HG02884 (cell line): ENCODE results near the gene LKAAEAR1.

Experiments
- ATAC-seq: cut with Tn5 transposase; IDR thresholded peaks from one replicate; pipeline ENCODE4 v1.9.1; 2021; ENCODE audit warnings: mild to moderate bottlenecking, moderate library complexity; ENCODE audit not compliant: unreplicated experiment

LKAAEAR1 gene

DNA sequence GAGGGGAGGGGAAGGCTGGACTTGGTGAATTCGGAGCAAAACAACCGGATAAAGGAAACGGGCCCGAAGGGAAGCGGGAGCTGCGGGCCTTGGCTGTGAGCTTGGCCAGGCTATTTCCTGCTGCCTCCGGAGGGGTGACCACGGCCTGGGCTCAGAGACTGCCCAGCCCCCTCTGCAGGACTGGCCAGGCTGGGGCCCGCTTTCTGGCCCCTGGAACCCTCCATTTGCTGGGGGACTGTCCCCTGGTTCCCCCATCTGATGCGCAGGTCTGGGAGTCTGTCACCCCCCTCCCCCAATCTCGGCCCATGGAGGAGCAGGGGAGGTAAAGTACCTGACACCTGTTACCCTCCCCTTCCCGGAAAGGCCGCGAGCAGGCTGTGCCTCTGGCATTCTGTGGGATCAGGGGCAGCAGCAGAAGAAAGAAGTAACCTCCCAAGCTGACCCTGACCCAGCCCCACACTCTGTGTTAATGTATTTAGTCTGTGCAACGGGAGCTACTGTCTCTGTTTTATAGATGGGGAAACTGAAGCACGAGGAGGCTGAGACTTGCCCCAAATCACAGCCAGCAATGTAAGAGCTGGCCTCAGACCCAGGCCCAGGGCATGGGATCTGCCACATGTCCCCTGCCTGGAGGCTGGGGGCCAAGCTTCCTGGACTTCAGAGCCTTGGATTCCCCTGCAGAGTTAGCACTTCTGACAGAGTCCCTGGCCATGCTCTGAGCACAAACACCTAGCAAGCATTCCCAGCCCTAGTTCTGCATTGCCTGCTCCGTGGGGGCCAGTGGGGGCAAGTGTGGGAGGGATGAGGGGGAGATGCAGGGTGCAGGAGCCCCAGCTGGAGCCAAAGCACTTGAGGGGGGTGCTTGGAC lies 44.7 kb downstream of the LKAAEAR1 start:
- ATAC-seq, result no peak

DNA sequence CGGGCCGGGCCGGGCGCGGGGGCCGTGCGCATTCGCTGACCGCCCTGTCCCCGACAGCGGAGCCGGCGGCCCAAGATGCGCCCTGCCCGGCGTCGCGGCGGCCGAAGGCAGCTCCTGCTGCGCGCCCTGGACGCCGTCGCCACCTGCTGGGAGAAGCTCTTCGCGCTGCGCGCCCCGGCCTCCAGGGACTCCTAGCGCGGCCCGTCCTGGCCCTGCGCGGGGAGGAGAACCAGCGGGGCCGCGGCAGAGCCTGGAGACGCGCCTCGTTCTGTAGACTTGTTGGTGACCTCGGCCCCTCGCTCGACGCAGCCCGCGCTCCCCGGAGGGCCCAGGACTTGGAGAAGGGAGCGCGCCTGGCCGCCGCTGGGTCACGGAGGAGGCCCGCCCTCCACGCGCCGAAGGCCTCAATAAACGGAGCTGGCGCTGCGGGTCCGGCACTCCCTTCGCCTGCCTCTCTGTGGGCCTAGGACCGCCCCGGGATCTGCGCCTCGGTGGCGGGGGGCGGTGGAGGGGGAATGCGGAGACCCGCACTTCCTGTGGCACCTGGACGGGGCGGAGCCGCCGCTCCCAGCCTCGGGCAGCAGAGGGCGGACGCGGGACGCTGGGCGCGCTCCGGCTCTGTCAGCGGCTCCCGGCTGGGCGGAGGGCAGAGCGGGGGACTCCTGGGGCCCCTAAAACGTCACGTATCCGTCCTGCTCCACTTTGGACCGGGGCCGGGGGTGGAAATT lies 45.5 kb downstream of the LKAAEAR1 start:
- peak; percentile 40 for ATAC-seq

DNA sequence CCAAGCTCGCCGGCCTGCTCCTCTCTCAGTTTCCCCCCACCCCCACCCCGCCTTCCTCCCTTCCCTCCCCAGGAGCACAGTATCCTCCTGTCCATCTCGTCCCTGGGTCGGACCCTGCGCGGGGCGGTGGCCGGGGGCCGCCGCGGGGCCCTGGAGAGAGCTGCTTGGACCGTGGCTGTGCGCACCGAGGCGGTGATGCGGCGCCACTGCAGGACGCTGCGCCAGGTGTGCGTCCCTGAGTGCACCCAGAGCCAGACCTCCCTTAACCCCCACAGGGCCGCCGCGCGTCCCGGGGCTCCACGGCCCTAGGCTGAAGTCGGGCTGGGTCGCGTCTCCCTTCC lies 46.0 kb downstream of the LKAAEAR1 start:
- ATAC-seq, result peak; percentile 26

DNA sequence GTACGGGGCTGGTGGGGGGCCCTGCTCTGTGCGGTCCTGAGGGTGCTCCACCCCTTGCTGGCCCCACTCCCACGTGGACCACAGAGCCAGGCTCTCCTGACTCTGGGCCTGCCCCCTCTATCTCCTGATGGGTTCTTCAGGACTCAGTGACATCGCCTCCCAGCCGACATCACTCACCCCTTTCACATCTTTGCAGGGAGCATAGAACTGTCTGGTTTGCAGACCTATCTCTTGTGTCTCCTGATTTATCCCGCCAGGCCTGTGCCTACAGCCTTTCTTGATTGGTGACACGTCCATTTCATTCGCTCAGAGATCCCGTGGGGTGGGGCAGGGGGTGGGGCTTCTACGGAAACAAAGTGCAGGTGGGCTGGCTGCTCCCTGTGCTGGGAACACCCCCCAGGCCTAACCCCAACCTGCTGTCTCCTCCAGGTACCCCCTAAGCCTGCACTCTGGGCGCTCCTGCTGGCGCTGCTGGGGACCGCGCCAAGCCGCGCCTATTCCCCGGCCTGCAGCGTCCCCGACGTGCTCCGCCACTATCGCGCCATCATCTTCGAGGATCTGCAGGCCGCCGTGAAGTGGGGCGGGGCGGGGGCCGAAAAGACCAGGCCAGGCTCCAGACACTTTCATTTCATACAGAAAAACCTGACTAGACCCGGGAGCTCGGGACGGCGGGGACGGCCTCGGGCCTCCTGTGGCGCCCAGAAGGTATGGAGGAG lies 46.5 kb downstream of the LKAAEAR1 start:
- no peak for ATAC-seq

DNA sequence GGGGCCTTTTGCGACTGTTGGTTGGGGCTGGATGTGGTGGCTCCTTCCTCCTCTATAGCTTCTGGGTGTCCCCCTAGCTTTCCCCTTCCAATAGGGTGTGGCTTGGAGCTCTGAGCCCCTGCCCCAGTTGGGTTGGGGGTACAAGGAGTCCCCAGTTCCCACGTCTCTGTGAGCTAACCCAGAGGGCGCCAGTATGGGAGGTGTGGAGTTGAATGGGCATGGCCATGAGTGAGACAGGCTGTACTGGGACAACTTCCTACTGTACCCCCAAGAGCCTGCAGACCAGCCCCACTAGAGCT lies 47.0 kb downstream of the LKAAEAR1 start:
- ATAC-seq, result no peak

DNA sequence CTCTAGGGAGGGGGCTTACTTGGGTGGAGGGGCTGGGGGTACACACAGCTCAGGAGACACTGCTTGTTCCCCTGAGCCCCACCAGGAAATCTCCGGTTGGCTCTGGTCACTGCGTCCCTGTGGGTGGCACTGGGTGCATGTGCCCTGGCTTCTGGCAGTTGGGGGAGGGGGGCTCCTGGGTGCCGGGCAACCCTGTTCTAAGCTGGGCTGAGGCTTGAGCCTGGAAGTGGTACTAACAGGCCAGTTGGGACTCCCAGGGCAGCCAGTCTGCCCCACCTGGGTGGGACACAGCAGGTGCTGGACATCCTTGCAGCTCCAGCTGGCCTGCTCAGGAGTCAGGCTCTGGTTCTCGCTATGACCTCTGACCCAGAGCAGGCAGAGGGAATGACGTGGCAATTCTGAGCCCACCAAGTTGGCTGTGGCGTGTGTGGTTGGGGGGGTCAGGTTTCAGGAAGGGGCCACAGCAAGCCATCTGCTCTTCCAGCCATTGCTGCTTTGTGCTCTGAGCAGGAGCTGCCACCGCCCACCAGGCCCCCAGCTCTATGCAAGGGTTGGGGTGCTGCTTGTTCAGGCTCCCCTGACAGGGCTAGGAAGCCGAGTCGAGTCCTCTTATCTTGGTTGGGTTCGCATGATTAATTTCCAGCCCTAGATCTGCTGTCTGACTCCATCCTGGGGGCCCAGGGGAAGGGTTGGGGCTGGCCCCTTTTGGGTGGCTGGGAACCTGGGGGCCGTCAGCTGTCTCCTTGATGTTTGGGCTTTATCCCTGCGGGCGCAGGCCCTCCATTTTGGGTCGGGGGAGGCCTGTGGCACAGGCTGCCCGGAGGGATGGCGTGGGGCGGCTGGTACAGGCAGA lies 47.6 kb downstream of the LKAAEAR1 start:
- ATAC-seq, result no peak

DNA sequence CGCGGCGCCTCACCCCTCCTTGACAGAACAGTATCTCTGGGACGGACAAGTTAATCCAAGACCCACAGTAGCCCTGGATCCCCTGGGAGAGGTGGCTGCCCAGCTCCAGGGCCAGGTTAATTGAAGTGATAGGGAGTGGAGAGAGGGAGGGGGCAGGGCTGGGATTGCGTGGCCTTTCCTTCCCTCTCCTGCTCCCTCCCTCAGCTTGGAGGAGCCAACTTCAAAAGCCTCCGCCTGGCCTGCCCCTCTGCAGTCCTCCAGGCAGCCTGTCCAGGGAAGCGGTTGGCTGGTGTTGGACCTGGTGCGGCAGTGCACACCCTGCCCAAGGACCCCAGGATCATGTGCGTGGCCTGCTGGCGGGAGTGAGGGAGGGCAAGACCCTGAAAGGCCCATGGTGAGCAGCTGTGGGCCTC lies 48.3 kb downstream of the LKAAEAR1 start, which contains the start of gene C20orf204:
C20orf204 (plus strand) TSS at position 250 of the 413 bp plus-strand sequence; CDS start at position 392, 142 bp downstream.
- ATAC-seq, result no peak

DNA sequence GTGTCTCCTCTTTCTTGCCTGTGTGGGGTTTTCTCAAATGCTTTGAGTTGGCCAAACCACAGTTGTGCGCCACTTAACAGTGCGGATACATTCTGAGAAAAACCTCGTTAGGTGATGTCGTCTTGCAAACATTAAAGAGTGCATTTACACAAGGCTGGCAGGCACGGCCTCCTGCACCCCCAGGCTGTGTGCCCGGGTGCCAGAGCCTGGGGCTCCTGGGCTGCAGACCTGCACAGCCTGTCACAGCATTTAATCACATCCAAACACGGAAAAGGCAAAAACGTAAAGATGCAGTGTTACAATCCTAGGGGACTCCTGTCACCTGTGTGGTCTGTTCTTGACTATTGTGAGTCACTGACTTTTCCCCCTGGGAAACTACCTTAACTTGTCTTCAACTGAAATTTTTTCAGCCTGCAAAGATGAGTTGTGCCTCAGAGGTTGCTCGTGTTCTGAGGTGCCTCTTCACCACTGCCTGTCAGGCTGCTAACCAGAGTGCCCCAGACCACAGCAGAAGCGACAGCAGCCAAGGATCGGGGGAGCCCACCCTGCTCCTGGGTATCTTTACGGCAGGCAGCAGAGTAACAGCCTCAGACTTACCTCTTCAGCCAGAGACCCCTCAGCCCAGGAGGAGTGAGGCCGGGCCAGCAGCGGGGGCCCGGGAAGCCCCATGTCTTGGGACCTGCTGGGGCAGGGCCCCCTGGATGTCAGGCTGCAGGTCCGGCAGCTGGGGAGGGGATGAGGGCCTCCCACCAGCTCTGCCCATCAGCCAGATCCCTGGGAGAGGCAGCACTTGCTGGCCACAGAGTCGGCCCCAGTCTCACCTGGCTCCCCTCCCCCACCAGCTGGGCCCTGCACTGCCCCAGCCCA lies 48.9 kb downstream of the LKAAEAR1 start:
- ATAC-seq, result no peak

DNA sequence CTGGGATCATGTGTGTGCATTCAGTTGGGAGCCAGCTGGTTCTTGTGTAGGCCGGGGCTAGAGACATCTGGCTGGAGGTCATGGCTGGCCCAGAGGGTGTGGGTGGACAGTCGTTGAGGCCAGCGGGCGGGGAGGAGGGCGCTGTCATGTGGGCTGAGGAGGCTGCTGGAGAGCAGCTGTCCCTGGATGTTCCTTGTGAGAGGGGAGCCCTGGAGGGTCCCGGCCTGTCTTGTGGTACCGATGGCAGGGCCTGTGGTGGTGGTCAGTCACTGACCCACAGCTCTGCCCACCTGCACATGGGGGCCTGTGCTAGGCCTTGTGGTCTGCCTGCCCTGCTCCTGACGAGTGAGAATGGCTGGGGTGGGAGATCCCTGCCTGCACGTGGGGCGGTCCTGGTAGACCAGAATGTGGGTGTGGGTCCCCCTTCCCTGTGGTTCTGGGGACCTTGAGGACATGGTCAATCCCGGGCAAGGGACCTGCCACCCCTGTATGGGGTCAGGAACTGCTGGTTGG lies 50.2 kb downstream of the LKAAEAR1 start:
- no peak for ATAC-seq
